Right lung (tissue), 5 donors: Measurements from ENCODE around the gene CADM1. TPM values are rescaled to one million over a fixed set of nuclear protein-coding genes. Genes with fewer than 3 reads are reported as not detected.

Experiments used
- DNase-seq, 2 donors: peaks; one replicate each; pipeline ENCODE4 v3.0.0-alpha.2; 2013
- polyA plus RNA-seq, 5 donors: library from polyadenylated mRNA; unstranded; fragments of 120-200 nt; gene quantifications; one replicate each; pipeline versions ENCODE4 v1.2.1 to v1.2.3, GENCODE V29; 2013; ENCODE audit warnings: inconsistent platforms in 1 of 5, low replicate concordance in 1 of 5; ENCODE audit not compliant: insufficient read length in 5 of 5, insufficient read depth in 1 of 5

The CADM1 gene
- polyA plus RNA-seq, 5 donors, result 97.4 to 209 (median 163) TPM

DNA sequence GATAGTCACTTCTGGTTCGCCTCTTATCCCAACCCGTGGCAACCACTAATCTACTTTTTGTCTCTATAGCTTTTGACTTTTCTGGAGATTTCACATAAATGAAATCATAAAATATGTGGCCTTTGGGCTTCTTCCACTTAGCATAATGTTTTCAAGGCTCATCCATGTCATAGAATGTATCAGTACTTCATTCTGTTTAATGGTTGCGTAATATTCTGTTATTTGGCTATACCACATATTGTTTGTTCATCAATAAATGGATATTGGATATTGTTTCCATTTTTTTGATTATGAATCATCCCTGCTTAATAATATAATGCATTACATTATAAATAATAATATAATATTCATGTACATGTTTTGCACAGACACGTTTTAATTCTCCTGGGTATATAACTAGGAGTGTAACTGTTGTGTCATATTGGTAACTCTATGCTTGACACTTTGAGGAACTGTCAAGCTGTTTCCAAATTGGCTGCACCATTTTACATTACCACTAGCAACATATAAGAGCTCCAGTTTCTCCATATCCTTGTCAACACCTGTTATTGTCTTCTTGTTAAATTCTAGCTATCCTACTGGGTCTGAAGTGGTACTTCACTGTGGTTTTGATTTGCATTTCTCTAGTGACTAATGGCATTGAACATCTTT, 181.5 kb downstream of the CADM1 start:
- DNase-seq, result no peak

DNA sequence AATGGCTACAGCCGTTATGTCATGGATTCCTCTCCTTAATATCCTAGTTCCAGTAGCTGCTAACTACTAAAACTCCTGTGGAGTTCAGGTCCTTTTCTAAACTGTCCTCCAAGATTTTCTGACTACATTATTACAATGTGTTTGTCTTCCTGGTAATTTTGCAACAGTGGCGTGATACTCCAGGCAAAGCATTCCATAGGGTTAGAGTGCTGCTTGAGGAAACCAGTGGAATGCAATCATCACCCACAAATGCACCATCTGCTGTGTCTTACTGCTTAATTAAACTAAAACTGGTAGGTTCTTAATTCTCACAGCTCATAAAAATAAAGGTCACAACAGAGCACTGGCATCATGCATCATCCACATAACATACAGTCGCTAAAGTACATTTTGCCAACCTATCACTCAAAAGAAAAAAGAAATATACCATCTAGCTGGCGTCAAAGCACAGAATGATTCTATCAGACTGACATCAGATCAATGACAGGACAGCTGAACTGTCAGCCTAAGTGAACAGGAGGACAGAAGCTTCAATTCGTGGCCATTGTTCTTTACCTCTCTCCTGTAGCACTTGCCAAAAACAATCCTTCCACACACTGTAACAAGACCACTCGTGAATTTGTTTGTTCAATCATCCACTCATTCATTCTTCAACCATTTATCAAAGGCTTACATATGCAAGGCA, 182.5 kb downstream of the CADM1 start:
- DNase-seq, result no peak

DNA sequence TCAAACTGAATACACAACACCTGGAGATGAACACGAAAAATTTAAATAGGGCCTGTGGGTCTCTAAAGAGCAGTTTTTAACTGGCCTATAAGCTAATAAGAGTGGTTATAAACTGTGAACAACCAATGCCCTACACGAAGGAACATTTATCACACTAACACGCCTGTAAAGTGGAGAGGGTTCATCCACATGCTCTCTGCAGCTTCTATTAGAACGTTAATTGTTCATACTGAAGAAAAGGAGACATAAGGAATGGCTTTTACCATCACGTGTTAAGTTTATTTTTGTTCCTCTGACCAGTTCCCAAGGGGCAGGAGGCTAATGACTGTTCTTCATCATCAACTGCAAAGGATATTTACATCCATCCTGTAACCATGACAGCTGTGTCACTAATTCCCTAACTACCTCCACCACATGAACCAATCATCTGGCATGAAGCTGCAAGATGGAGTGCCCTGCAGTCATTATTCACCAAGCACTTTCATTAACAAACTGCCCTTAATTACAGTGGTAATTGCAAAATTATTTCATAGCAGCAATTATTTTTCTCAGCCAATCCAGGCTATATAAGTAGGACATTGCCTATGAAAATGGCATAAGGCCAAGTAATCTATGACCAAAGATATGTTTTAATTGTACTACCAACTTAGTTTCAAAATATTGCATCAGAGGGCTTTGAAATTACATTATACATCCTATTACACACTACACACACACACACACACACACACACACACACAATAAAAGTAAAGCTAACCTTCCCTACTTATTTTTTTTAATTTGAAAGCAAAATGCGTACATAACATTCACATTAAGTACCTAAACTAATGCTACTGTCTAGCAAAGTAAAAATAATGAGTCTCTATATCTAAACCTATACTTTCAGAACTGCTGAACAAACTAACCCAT, 186.7 kb downstream of the CADM1 start:
- peak; percentile 16 to 25 for DNase-seq

DNA sequence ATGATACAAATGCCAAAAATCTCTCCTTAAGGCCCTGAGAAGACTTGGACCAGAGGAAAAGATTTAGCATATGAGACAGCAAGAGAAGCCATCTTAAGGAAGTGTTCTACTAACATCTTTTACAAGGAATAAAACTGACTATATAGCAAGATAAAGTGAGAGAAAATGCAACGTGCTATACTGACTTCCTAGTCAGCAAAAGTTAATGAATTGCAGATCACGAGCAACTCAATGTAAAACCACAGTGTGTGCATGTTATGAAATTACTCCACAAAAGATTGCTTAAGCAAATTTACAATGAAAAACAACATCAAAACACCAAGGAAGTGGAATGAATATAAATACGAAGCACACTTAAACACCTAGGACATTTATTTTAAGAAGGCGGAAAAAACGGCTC, 187.5 kb downstream of the CADM1 start:
- no peak for DNase-seq

DNA sequence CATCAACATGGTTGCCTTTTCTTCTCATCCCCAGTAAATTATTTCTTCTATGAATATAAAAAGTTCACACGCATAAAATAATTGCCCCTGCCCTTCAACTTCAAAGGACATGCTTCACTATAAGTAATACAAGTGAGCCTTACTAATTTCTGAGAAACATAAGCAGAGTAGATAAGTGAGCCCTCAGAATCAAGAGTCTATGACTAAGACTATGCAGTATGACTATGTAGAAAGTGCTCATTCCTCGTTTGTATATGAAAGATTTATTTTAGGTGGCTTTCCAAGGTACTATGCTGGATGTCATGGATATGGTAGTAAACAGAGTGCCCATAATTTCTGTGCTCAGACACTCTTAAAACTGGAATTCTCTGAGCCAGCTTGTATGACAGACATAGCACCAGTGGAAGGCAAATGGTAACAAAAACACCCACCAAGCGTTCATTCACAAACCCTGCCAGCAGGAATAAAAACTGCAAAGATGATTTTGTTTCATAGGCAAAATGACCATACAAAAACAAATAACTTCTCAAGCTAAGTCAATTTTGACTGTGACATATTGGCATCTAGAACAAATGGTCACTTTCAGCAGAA, 189.8 kb downstream of the CADM1 start:
- DNase-seq, result no peak

DNA sequence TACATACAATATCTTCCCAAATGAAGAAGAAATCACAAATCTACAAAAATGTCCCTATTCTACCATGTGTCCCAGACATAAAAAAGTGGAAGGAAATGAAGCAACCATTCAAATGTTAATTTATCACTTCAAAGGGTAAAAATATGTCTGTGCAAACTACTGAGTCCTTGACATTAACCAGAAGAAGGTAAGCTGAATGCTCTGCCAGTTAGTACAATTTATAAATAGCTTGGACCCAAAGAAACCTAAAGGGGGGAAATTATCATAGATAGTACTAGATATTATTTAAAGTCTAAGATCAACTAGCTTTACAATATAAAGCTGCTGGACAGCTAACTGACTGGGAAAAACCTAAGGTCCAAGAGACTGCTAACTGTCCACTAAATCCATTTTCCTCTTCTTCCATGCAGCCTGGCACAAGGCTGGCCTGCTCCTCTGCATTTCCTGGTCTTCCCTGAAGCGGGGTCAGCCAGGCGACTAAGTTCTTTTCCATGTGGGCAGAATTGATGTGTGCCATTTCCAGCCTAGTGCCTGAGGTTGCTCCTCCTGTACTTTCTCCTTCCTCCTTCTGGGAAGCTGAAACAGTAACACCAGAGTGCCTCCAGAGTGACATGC, 190.9 kb downstream of the CADM1 start:
- no peak for DNase-seq

DNA sequence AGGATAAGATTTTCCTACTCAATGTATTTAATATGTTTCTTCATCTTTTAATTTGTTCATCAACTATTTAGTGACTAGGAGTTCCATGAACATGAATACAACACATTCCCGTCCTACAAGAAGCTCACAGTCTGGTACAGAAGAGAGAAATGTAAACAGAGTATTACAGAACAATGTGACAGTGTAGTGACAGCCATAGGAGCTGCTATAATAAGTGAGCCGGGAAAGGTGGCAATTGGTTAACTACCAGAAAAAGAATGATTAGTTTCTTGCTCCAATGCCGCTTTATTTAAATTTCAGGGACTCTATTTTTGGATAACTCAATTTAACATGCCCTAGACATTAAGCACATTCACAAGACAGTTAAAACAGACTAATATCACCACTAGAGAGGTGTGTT, 192.3 kb downstream of the CADM1 start:
- DNase-seq, result no peak

DNA sequence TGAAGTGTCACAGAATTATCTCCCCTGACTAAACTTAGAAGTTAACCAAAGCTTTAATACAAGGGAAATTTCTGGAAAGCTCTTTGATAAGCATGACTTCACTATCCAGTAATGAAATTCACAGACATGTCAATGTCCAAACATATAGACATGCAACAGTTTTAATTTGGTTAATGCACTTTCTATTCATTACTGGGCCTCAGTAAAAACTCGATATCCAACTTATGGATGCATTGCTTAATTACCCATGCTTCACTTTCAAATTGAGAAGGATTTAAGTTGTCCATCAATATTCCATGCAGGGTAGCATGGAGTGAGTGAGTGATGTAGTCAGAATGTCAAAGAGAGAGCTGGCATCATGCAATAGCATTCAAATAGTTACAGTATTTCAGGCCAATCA, 197.5 kb downstream of the CADM1 start:
- no peak for DNase-seq

DNA sequence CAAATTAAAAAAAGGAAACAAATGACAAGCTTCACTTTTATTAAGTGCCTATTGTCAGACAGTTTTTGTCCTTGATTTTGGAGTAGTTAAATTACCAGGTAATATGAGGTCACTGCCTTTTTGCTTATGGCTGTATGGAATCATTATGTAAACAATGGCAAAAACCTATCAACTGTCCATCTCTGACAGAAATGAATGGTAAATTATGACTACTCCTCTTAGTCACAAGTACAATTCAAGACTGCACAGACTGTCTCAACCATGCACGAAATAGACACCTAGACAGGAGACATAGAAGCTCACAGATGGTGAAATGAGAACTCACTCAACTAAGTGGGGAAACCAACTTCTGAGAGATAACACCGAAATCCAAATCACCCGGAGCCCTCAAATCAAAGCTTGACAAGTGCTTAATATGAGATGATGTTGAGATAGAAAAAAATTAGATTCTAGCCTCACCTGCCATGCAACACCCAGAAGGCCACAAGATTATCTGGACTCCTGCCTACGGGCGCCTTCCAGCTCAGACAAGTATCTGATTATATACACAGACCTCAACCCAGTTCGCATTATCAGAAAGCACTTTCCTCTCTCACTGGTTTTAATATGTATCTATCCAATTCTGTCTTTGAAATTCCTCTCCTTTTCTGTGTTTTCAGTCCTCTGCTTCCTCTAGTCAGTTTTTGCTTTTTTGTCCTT, 199.3 kb downstream of the CADM1 start:
- no peak for DNase-seq

DNA sequence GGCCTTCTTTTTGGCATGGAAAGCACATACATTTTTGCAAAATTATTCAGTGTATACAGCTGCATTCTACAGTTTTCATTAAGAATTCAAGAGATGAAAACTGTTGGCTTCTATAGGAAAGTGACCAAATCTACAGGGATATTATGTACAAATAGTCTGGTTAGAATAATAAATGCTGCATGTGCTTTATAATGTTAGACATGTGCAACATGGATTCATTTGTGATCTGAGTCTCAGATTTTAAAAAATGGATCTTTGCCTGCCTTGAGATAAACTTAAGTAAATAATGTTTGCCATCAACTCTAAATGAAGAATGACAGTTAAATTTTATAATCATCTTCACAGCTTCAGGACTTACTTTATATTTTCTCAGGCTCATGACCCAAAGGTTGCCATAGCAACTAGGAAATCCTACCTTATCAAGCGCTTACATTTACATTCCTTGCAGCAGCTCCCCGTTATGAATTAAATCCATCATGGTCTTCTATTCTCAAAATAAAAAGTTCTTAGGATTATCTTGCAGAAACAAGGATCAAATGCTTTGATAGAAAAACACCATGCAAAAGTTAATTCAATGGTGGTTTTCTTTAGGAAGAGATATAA, 200.2 kb downstream of the CADM1 start:
- DNase-seq, result no peak

DNA sequence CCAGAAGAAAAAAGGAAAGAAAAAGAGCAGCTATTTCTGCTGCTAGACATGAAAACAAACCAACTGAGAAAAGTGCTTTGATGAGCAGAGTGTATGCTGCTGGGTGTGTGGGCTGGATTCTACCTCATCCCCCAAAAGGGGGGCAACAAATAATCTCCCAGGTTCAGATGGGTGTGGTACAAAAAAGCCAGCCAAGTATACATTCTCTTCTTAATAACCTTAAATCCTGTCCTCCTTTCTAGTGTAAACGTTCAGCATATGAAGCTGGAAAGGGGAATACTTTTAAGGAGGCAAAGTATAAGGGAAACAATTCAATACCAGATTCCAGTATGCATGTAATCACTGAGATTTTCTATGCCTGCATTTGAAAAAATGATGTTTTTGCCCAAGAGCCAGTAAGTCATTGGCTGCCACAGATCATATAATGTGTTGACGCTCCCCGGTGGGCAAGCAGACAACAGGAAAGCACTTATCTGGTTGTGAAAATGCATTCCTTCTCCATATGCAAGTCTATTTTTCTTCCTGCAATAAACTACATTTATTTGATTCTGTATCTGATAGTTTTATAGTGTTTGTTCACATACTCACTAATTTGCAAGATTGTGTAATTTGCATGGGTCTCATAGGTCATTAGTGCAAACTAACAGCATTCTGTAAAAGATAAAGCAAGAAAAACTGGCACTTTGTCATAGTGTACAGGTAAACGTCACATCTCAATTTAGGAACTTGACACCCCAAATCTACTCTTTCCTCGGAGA, 201.1 kb downstream of the CADM1 start:
- no peak for DNase-seq

DNA sequence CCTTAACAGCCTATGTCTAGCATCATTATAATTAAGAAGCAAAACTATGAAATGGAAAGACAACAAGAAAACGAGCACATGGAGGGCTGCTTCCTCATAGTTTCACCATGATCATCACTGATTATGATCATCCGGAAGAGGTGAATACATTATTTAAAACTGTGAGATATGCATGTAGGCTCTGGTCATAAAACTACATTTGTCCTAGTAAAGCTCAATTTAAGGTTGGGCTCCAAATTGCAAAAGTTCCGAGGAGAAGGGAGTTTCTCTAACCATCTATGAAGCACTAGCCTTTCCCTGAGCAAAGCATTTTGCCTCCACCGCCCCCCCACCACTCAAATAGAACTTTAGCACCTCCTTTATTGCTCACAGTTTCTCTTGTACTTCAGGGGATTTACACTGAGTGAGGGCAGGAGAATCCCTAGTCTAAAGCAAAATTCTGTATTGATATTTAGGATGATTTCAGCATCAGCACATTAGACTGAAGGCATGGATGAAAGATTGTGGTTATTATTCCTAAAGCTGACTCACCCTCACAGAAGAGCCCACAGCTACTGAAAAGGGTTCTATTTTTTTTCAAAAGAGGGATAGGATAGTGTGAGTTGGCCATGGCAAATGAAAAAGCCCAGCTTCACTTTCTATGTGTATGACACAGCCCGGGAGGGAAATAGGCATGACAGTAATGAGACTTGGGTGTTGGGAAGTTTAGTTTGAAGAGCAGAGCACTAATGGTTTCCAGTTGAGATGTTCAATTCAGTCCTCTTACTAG, 203.4 kb downstream of the CADM1 start:
- DNase-seq, result no peak

DNA sequence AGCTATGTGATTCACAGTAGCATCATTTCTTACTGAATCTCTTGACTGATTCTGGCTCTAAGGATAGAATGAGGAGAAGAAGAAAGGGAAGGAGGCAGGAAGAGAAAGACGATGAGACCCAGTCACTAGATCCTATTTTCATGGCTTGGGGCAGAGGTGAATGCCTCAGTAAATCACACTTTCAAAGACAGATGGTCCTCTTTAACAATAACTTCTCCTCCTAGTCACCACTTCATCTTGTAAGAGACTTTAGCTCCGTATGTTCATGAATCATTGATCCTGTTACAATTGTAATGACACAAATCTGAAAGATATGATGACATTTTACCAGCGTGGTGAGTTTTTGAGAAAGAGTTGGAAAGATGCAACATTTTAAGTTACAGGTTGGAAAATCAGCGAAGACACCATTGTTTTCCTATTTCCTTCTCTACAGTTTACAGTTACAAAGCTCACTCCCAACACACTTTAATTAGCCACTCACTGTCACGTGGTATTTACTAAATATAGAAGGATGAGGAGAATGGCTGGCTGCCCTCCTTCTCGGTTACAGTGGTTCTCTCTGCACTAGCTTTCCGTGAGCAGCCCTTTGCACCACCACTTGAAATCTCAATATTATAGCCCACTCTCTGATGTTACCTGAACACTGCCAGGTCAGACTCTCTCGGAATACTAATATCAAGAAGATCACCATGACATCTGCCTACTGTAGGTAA, 205.8 kb downstream of the CADM1 start:
- no peak for DNase-seq

DNA sequence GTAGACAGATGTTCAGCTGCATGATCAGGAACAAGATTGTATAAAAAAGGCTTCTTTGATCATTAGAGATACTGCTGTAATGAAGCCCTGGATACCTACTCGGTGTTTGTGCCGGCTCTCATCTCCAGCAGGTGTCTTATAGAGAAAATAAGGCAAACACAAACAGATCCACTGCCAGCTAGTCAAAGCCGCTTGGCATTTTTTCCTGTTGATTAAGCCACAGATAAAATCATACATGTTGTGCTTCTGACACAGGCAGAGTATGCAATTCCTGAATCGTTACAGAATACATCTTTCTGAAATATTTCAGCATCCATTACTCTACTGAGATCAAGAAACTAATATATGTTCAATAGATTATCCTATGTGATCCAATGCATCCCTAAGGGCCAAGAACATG, 206.9 kb downstream of the CADM1 start:
- no peak for DNase-seq

DNA sequence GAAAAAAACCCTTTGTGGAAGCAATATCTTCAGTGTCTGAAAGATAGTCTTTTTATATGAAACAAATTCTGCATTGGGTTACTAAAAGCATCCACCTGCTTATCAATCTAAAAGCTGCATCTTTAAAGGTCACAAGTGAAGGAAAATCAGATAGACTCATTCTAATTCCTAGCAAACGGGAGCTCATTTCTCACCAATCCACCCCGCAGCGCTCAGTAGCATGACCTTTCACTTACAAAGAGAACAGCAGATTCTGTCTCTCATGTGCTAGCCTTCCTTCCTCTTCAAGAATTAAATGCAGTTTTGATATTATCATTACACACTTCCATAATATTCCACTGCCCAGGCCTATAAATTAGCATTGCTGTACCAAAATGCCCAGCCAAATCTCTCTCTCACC, 212.9 kb downstream of the CADM1 start:
- no peak for DNase-seq

DNA sequence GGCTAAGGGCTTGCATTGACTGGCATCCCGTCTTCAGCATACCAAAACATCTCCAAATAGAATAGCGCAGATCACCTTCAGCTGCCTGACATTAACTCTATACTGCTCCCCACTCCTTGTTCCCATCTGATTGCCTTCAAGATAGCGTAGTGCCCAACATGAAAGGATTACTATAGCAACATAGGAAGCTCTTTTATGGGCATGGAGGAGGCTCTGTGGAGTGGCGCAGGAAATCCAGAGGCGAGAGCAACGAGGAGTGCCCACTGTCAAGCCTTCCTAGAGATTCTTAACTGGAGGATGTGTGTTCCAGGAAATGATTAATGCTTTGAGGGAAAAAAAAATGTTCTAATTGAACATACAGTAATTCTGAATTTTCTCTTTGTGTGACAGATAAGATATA, 213.3 kb downstream of the CADM1 start:
- DNase-seq, result no peak

DNA sequence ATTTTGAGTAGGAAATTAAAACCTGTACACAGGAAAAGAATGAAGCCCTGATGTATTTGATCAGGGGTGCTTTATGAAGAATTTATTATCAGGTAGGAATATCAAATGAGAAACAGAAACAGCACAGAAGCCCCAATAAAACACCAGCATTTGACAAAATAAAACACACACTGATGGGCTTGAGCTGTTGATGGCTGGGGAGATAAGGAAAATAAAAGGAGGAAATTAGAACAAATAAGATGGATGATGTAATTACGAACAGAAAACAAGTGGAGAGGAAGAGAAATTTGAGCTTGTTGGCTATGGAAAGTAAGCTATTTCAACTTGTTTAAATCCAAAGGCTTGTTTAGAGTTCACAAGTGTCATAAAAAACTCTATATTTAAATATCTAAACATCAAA, 213.7 kb downstream of the CADM1 start:
- no peak for DNase-seq

DNA sequence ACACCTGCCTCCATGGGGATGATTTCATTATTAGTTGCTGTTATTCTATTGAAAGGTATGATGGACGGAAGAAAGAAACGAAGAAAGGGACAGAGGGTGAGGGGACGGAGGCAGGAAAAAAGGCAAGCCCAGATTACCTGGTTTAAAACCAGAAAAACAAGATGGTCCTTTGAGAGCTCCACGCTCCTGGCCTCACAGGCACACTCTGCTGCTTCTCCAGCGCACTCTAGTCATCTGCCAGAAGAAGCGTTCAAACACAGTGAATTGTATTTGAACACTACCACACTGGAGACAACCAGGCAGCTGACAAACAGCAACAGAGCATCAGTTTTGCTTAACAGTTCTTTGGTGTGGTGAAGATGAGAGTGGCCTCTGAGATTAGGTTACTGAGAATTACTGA, 216.9 kb downstream of the CADM1 start:
- DNase-seq, result no peak

DNA sequence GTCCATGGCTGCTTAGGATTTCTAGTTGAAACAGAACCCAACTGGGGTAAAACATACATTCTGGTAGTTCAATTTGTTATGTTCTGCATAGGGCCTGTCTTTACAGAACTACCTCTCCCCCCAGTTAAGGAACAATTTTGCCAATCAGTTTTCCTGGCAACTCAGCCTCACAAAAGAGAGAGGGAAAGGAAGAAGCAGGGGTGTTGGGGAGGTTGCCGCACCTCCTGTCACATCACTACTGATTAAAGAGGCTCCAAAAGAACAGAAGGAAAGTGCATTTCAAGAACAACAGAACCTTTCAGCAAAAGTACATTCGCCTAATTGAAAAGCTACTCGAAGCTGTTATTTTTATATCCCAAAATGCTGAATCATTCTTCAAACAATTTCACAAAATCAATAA, 217.6 kb downstream of the CADM1 start:
- DNase-seq, result no peak
